Loucy (cell line): ENCODE results near the gene TMEM200A.

Experiments used
- H2AFZ ChIP-seq: fragments of 200-600 bp; sonication (generic); 2 replicates; pipeline ENCODE4 v1.6.0; 2016; ENCODE audit warnings: antibody characterized with exemption, mild to moderate bottlenecking, low read length, moderate library complexity
- H3F3A ChIP-seq: fragments of 200-600 bp; 2 replicates; pipeline ENCODE4 v1.6.0; 2016; ENCODE audit warnings: antibody characterized with exemption, low read depth, mild to moderate bottlenecking
- H3K27me3 ChIP-seq: fragments of 200-600 bp; sonication (generic); 2 replicates; pipeline ENCODE4 v1.6.1; 2014; ENCODE audit warnings: low read length, mild to moderate bottlenecking; ENCODE audit not compliant: insufficient read depth, poor library complexity, severe bottlenecking
- H3K36me3 ChIP-seq: fragments of 200-600 bp; sonication (generic); 2 replicates; pipeline ENCODE4 v1.6.1; 2016; ENCODE audit warnings: low read length; ENCODE audit not compliant: insufficient read depth
- H3K4me1 ChIP-seq: fragments of 200-600 bp; sonication (generic); 2 replicates; pipeline ENCODE4 v1.5.1; 2014; ENCODE audit warnings: low read length, mild to moderate bottlenecking; ENCODE audit not compliant: insufficient read depth, poor library complexity, severe bottlenecking
- H3K4me2 ChIP-seq: fragments of 200-600 bp; sonication (generic); 2 replicates; pipeline ENCODE4 v1.6.0; 2014; ENCODE audit warnings: antibody characterized with exemption, low read length, low read depth, mild to moderate bottlenecking; ENCODE audit not compliant: poor library complexity, severe bottlenecking
- H3K4me3 ChIP-seq: fragments of 200-600 bp; sonication (generic); 2 replicates; pipeline ENCODE4 v1.5.1; 2014; ENCODE audit warnings: low read length, mild to moderate bottlenecking, mixed read lengths; ENCODE audit not compliant: poor library complexity, severe bottlenecking
- H3K79me2 ChIP-seq: fragments of 200-600 bp; sonication (generic); 2 replicates; pipeline ENCODE4 v1.6.1; 2014; ENCODE audit warnings: low read length; ENCODE audit not compliant: insufficient read depth
- H3K9ac ChIP-seq: fragments of 200-600 bp; sonication (generic); 2 replicates; pipeline ENCODE4 v1.6.0; 2014; ENCODE audit warnings: mild to moderate bottlenecking, low read depth, low read length, moderate library complexity; ENCODE audit not compliant: poor library complexity, severe bottlenecking
- H3K9me2 ChIP-seq: fragments of 200-600 bp; sonication (generic); replicated peaks from 2 replicates; pipeline ENCODE4 v1.6.1; 2016; ENCODE audit warnings: low read depth, low read length, mixed read lengths
- H3K9me3 ChIP-seq: fragments of 200-600 bp; sonication (generic); 2 replicates; pipeline ENCODE4 v1.6.1; 2014; ENCODE audit warnings: mild to moderate bottlenecking, antibody characterized with exemption, low read length, low read depth; ENCODE audit not compliant: insufficient read depth
- H4K20me1 ChIP-seq: fragments of 200-600 bp; sonication (generic); 2 replicates; pipeline ENCODE4 v1.6.0; 2014; ENCODE audit warnings: antibody characterized with exemption, low read length, mild to moderate bottlenecking; ENCODE audit not compliant: insufficient read depth, poor library complexity, severe bottlenecking
- CTCF ChIP-seq: fragments of 200-600 bp; sonication (generic); conservative IDR thresholded peaks from 2 replicates; pipeline ENCODE4 v1.5.1; 2014; ENCODE audit warnings: mild to moderate bottlenecking, antibody characterized with exemption, low read length
- EZH2phosphoT487 ChIP-seq: fragments of 200-600 bp; IDR thresholded peaks from 2 replicates; pipeline ENCODE4 v1.6.1; 2018; ENCODE audit warnings: antibody characterized with exemption, mild to moderate bottlenecking, moderate library complexity, borderline replicate concordance

Gene TMEM200A

GRCh38 chr6:130354322-130354721 lies 11.5 kb upstream of the TMEM200A start:
- no peak overlapping the region for H3K4me3 ChIP-seq

GRCh38 chr6:130355572-130355971 lies 10.2 kb upstream of the TMEM200A start:
- H2AFZ ChIP-seq: no peak overlapping the region
- H3K9me3 ChIP-seq: no peaks in the 10 kb centered on the region
- no peak overlapping the region for H3K4me3 ChIP-seq
- no peaks in the 10 kb centered on the region for H3F3A ChIP-seq
- no peaks in the 10 kb centered on the region for H4K20me1 ChIP-seq
- TF ChIP-seq CTCF (no peak), EZH2phosphoT487 (no peak)
- no peaks in the 10 kb centered on the region for H3K9me2 ChIP-seq
- H3K4me2 ChIP-seq: no peak overlapping the region
- H3K79me2 ChIP-seq: no peaks in the 10 kb centered on the region
- no peak overlapping the region for H3K9ac ChIP-seq
- no peaks in the 10 kb centered on the region for H3K27me3 ChIP-seq
- H3K36me3 ChIP-seq: no peaks in the 10 kb centered on the region
- H3K4me1 ChIP-seq: no peaks in the 10 kb centered on the region

More at GRCh38 chr6:130354322-130354721, 11.5 kb upstream of the TMEM200A start:
- Histone ChIP-seq H3F3A (no peaks in the 10 kb centered on the region), H3K36me3 (no peaks in the 10 kb centered on the region), H3K9ac (no peak overlapping the region), H4K20me1 (no peaks in the 10 kb centered on the region), H3K79me2 (no peaks in the 10 kb centered on the region), H3K9me3 (no peaks in the 10 kb centered on the region), H3K9me2 (no peaks in the 10 kb centered on the region), H3K27me3 (no peaks in the 10 kb centered on the region), H3K4me2 (no peak overlapping the region), H2AFZ (no peak overlapping the region), H3K4me1 (no peaks in the 10 kb centered on the region)
- no peak for TF ChIP-seq CTCF
- no peak for TF ChIP-seq EZH2phosphoT487

DNA sequence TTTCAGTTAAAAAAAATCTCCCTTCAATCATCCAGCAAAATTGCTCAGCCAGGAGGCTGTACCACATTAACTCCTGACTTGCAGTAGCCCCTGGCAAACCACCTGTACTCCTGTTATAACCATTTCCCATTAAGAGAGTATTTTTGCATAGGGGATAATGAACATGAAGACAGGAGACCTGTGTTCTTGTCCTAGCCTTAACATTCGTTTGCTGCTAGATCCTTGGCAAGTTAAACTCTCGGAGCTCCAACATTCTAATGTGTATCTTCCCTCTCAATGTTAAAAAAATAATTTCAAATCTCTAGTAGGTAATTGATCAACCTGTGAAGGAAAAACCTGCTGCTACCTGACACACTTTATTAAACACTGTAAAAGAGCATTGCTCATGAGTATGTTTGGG lies 8.4 kb upstream of the TMEM200A start:
- H3F3A ChIP-seq: no peaks in the 10 kb centered on the region
- TF ChIP-seq CTCF: no peak
- no peak for TF ChIP-seq EZH2phosphoT487
- H2AFZ ChIP-seq: no peak overlapping the region
- H3K4me2 ChIP-seq: no peak overlapping the region
- H3K9me2 ChIP-seq: no peaks in the 10 kb centered on the region
- no peak overlapping the region for H3K4me3 ChIP-seq
- H3K9ac ChIP-seq: no peak overlapping the region
- H3K27me3 ChIP-seq: no peaks in the 10 kb centered on the region
- no peaks in the 10 kb centered on the region for H3K36me3 ChIP-seq
- no peaks in the 10 kb centered on the region for H3K9me3 ChIP-seq
- no peaks in the 10 kb centered on the region for H3K4me1 ChIP-seq
- H3K79me2 ChIP-seq: no peaks in the 10 kb centered on the region
- H4K20me1 ChIP-seq: no peaks in the 10 kb centered on the region
